OCI-LY3 (cell line): ENCODE results near the gene B3GALT6.

Experiments
- CTCF ChIP-seq: fragments of 200-600, 300-600 bp; sonication (generic); IDR thresholded peaks from 2 replicates; pipeline ENCODE4 v1.5.1; 2014; ENCODE audit warnings: antibody characterized with exemption, low read length, low read depth
- EZH2phosphoT487 ChIP-seq: fragments of 200-600 bp; shearing (Covaris generic); IDR thresholded peaks from 2 replicates; pipeline ENCODE4 v1.6.1; 2018; ENCODE audit warnings: antibody characterized with exemption, mixed run types, low read depth

- TF ChIP-seq CTCF (no peak), EZH2phosphoT487 (no peak)
These were observed 27.6 kb upstream of the B3GALT6 start for GRCh38 chr1:1204425-1204920.
